Caco-2 (cell line): Measurements from ENCODE around the gene ZNF678. TPM values are rescaled to one million over a fixed set of nuclear protein-coding genes. Genes with fewer than 3 reads are reported as not detected.

Experiments used
- BruUV-seq: library from RNA; stranded (reverse); fragments of 400-500 nt; replicated peaks from 2 replicates; lab custom pipeline; 2021; lab: Mats Ljungman, UMichigan
- CTCF ChIA-PET: fragments of 300-600 bp; sonication (Branson Sonifier 250); formaldehyde crosslinking; loops from one replicate; lab custom pipeline; 2022; ENCODE audit warnings: antibody characterized with exemption; lab: Charles Lee
- POLR2A ChIA-PET: fragments of 300-600 bp; sonication (Branson Sonifier 250); formaldehyde crosslinking; loops from one replicate; lab custom pipeline; 2022; ENCODE audit warnings: antibody characterized with exemption; lab: Charles Lee
- DNase-seq, 2 experiments: peaks; one replicate each; pipeline versions ENCODE4 v3.0.0 to v3.0.0-alpha.2; 2020 to 2022
- H3K27me3 ChIP-seq: replicated peaks from 2 replicates; pipeline ENCODE4 v1.6.0; 2011; ENCODE audit warnings: low read length; ENCODE audit not compliant: control insufficient read depth, insufficient read depth
- H3K36me3 ChIP-seq: 2 replicates; pipeline ENCODE4 v1.5.1; 2011; ENCODE audit warnings: low read length; ENCODE audit not compliant: control insufficient read depth, insufficient read depth
- H3K4me1 ChIP-seq: fragments of 250-450 bp; sonication (Bioruptor Pico); 2 replicates; pipeline ENCODE4 v1.5.1; 2020; ENCODE audit warnings: mild to moderate bottlenecking
- H3K4me3 ChIP-seq: 2 replicates; pipeline ENCODE4 v1.5.1; 2011; ENCODE audit warnings: low read depth, mild to moderate bottlenecking, control low read depth, low read length
- H3K9me3 ChIP-seq: fragments of 250-450 bp; sonication (Bioruptor Pico); 2 replicates; pipeline ENCODE4 v1.5.1; 2020; ENCODE audit warnings: mild to moderate bottlenecking, moderate library complexity
- H3K27ac Mint-ChIP-seq: one replicate; pipeline ENCODE4 v1.8.0; 2022; ENCODE audit warnings: mixed read lengths; ENCODE audit not compliant: unreplicated experiment
- H3K27me3 Mint-ChIP-seq: one replicate; pipeline ENCODE4 v1.8.0; 2022; ENCODE audit warnings: mixed read lengths; ENCODE audit not compliant: insufficient read depth, unreplicated experiment
- H3K36me3 Mint-ChIP-seq: one replicate; pipeline ENCODE4 v1.8.0; 2022; ENCODE audit warnings: mild to moderate bottlenecking, mixed read lengths; ENCODE audit not compliant: insufficient read depth, unreplicated experiment
- H3K4me1 Mint-ChIP-seq: one replicate; pipeline ENCODE4 v1.8.0; 2022; ENCODE audit warnings: low read depth, mixed read lengths; ENCODE audit not compliant: unreplicated experiment
- H3K4me3 Mint-ChIP-seq: one replicate; pipeline ENCODE4 v1.8.0; 2022; ENCODE audit warnings: mild to moderate bottlenecking, moderate library complexity, mixed read lengths; ENCODE audit not compliant: unreplicated experiment
- H3K9me3 Mint-ChIP-seq: one replicate; pipeline ENCODE4 v1.8.0; 2022; ENCODE audit warnings: mixed read lengths; ENCODE audit not compliant: unreplicated experiment
- intact Hi-C: fragments of 100-400 bp; cut with micrococcal nuclease; formaldehyde crosslinking; loops from one replicate; pipeline ENCODE4 v1.10.0; 2022; ENCODE audit not compliant: unreplicated experiment
- total RNA-seq: library from RNA; stranded (reverse); gene quantifications from 2 replicates; pipeline ENCODE4 v1.2.3, GENCODE V29; 2022
- TF ChIP-seq, protein P1 (sequence below), 2 experiments: fragments of 200-600 bp in 1 of 2; IDR thresholded peaks; 1 replicate in 1 of 2; 2 replicates in 1 of 2; pipeline versions ENCODE4 v1.5.1 to v1.8.0; 2011 to 2022; ENCODE audit warnings: antibody characterized with exemption in 1 of 2, control low read depth in 1 of 2, inconsistent platforms in 1 of 2, low read depth in 1 of 2, low read length in 1 of 2, mild to moderate bottlenecking in 1 of 2, moderate library complexity in 1 of 2; ENCODE audit not compliant: insufficient read depth in 1 of 2, severe bottlenecking in 1 of 2, unreplicated experiment in 1 of 2

ZNF678 gene
- total RNA-seq, 1 experiment from 2014 or later: 10.7 TPM

DNA sequence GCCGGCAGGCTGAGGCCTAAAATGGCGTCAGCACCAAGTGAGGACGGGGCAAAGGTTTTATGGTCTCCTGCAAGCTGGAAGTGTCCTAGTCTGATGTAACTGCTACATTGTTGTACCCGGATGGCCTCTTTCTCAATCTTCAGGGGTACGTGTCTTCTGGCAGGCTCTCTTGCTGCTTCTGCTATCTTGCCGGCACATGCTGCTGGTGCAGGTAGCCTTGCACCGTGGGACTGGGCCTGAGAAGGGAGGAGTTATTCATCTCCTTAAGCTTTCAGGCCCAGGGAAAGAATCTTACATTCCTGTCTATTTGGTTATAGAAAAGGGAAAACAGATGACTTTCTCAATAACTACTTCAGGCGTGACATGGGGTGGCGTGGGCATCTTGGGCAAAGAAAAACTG, 72.2 kb downstream of the ZNF678 start:
- CTCF ChIA-PET: no interaction called here
- Histone ChIP-seq H3K27me3 (no peaks in the 10 kb centered on the region), H3K36me3 (no peaks in the 10 kb centered on the region), H3K4me1 (no peaks in the 10 kb centered on the region), H3K4me3 (no peak overlapping the region), H3K9me3 (peaks cover 14% of the 10 kb centered on the region)
- TF ChIP-seq, protein P1, sequence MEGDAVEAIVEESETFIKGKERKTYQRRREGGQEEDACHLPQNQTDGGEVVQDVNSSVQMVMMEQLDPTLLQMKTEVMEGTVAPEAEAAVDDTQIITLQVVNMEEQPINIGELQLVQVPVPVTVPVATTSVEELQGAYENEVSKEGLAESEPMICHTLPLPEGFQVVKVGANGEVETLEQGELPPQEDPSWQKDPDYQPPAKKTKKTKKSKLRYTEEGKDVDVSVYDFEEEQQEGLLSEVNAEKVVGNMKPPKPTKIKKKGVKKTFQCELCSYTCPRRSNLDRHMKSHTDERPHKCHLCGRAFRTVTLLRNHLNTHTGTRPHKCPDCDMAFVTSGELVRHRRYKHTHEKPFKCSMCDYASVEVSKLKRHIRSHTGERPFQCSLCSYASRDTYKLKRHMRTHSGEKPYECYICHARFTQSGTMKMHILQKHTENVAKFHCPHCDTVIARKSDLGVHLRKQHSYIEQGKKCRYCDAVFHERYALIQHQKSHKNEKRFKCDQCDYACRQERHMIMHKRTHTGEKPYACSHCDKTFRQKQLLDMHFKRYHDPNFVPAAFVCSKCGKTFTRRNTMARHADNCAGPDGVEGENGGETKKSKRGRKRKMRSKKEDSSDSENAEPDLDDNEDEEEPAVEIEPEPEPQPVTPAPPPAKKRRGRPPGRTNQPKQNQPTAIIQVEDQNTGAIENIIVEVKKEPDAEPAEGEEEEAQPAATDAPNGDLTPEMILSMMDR (IDR thresholded peaks at IDR 0.05; ENCODE audit: insufficient read depth in 1 of 2, low read depth in 1 of 2, low read length in 1 of 2, severe bottlenecking in 1 of 2, unreplicated experiment in 1 of 2): no peak
- Mint-ChIP-seq H3K36me3 (no peaks in the 10 kb centered on the region), H3K27me3 (no peaks in the 10 kb centered on the region), H3K4me3 (no peak overlapping the region), H3K4me1 (no peaks in the 10 kb centered on the region), H3K9me3 (peaks cover 12% of the 10 kb centered on the region), H3K27ac (no peak overlapping the region)
- BruUV-seq: no TSS peak
- intact Hi-C loops: no loop called here
- DNase-seq: no peak
- POLR2A ChIA-PET: no interaction called here

DNA sequence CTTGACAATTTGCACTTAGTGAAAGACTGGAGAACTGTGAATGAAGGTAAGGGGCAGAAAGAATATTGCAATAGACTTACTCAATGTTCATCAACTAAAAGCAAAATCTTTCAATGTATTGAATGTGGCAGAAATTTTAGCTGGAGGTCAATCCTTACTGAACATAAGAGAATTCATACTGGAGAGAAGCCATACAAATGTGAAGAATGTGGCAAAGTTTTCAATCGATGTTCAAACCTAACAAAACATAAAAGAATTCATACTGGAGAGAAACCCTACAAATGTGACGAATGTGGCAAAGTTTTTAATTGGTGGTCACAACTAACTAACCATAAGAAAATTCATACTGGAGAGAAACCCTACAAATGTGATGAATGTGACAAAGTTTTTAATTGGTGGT, 91.1 kb downstream of the ZNF678 start:
- TSS peak; percentile 13 for BruUV-seq
- ChIA-PET POLR2A (no interaction called here), CTCF (no interaction called here)
- intact Hi-C loops: no loop called here
- no peaks in the 10 kb centered on the region for H3K27me3 ChIP-seq
- H3K4me3 ChIP-seq: no peak overlapping the region
- Mint-ChIP-seq H3K27me3 (no peaks in the 10 kb centered on the region), H3K27ac (no peak overlapping the region), H3K36me3 (peaks cover 25% of the 10 kb centered on the region), H3K9me3 (peaks cover 50% of the 10 kb centered on the region), H3K4me3 (no peak overlapping the region), H3K4me1 (no peaks in the 10 kb centered on the region)
- H3K4me1 ChIP-seq: no peaks in the 10 kb centered on the region
- DNase-seq: no peak
- 0 out of 2 replicates have a peak, but pooled peaks cover 2% of the 10 kb centered on the region for H3K36me3 ChIP-seq
- TF ChIP-seq, protein P1 (IDR thresholded peaks at IDR 0.05; ENCODE audit: insufficient read depth in 1 of 2, low read depth in 1 of 2, low read length in 1 of 2, severe bottlenecking in 1 of 2, unreplicated experiment in 1 of 2): no peak
- peaks cover 88% of the 10 kb centered on the region for H3K9me3 ChIP-seq

DNA sequence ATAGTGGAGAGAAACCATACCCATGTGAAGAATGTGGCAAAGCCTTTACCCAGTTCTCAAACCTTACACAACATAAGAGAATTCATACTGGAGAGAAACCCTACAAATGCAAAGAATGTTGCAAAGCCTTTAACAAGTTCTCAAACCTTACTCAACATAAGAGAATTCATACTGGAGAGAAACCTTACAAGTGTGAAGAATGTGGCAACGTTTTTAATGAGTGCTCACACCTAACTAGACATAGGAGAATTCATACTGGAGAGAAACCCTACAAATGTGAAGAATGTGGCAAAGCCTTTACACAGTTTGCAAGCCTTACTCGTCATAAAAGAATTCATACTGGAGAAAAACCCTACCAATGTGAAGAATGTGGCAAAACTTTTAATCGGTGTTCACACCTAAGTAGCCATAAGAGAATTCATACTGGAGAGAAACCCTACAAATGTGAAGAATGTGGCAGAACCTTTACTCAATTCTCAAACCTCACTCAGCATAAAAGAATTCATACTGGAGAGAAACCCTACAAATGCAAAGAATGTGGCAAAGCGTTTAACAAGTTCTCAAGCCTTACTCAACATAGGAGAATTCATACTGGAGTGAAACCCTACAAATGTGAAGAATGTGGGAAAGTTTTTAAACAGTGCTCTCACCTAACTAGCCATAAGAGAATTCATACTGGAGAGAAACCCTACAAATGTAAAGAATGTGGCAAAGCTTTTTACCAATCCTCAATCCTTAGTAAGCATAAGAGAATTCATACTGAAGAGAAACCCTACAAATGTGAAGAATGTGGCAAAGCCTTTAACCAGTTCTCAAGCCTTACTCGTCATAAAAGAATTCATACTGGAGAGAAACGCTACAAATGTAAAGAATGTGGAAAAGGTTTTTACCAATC, 91.7 kb downstream of the ZNF678 start:
- Histone ChIP-seq H3K4me3 (no peak overlapping the region), H3K9me3 (peaks cover 92% of the 10 kb centered on the region), H3K36me3 (0 out of 2 replicates have a peak, but pooled peaks cover 2% of the 10 kb centered on the region), H3K4me1 (no peaks in the 10 kb centered on the region), H3K27me3 (no peaks in the 10 kb centered on the region)
- ChIA-PET CTCF (no interaction called here), POLR2A (no interaction called here)
- no peak for DNase-seq
- Mint-ChIP-seq H3K4me3 (no peak overlapping the region), H3K9me3 (peaks cover 50% of the 10 kb centered on the region), H3K27ac (no peak overlapping the region), H3K36me3 (peaks cover 25% of the 10 kb centered on the region), H3K27me3 (no peaks in the 10 kb centered on the region), H3K4me1 (no peaks in the 10 kb centered on the region)
- intact Hi-C loops: no loop called here
- TF ChIP-seq, protein P1 (IDR thresholded peaks at IDR 0.05; ENCODE audit: insufficient read depth in 1 of 2, low read depth in 1 of 2, low read length in 1 of 2, severe bottlenecking in 1 of 2, unreplicated experiment in 1 of 2): no peak
- BruUV-seq: no TSS peak
